GM23338 (cell line): ENCODE results near the gene DENND5B. TPM values are rescaled to one million over a fixed set of nuclear protein-coding genes. Genes with fewer than 3 reads are reported as not detected.
A peak's percentile ranks its signal among the peaks of the same experiment; 100 is the strongest.
"Not testable (repeated sequence)": the region's sequence is repeated elsewhere in the genome, so short reads cannot be mapped to it uniquely, and the experiment has no call there.

ENCODE experiments used
- ATAC-seq: fragments of 200-7000 bp; cut with Tn5 transposase; 3 replicates; pipeline ENCODE4 v1.9.1; 2020
- DNase-seq: peaks from one replicate; pipeline ENCODE4 v3.0.0-alpha.2; 2015; ENCODE audit warnings: low spot score
- H2AFZ ChIP-seq: fragments of 200-600 bp; sonication (generic); 2 replicates; pipeline ENCODE4 v1.8.0; 2016; ENCODE audit warnings: antibody characterized with exemption, mild to moderate bottlenecking, moderate library complexity
- H3F3A ChIP-seq: fragments of 200-600 bp; sonication (generic); replicated peaks from 2 replicates; pipeline ENCODE4 v1.8.0; 2017; ENCODE audit warnings: antibody characterized with exemption, mixed run types, low read depth
- H3K27ac ChIP-seq: fragments of 200-600 bp; sonication (generic); 2 replicates; pipeline ENCODE4 v1.6.1; 2016; ENCODE audit warnings: low read depth
- H3K27me3 ChIP-seq: fragments of 200-600 bp; sonication (generic); 2 replicates; pipeline ENCODE4 v1.8.0; 2016; ENCODE audit warnings: mild to moderate bottlenecking, mixed run types, moderate library complexity; ENCODE audit not compliant: insufficient read depth
- H3K36me3 ChIP-seq: fragments of 200-600 bp; sonication (generic); 2 replicates; pipeline ENCODE4 v1.8.0; 2016; ENCODE audit warnings: mild to moderate bottlenecking; ENCODE audit not compliant: insufficient read depth
- H3K4me1 ChIP-seq: fragments of 200-600 bp; sonication (generic); 2 replicates; pipeline ENCODE4 v1.8.0; 2016; ENCODE audit warnings: mild to moderate bottlenecking, moderate library complexity; ENCODE audit not compliant: insufficient read depth
- H3K4me2 ChIP-seq: fragments of 200-600 bp; sonication (generic); 2 replicates; pipeline ENCODE4 v1.7.1; 2017; ENCODE audit warnings: mixed run types
- H3K4me3 ChIP-seq: fragments of 200-600 bp; sonication (generic); 2 replicates; pipeline ENCODE4 v1.6.1; 2016; ENCODE audit warnings: mixed run types
- H3K79me2 ChIP-seq: fragments of 200-600 bp; sonication (generic); replicated peaks from 2 replicates; pipeline ENCODE4 v1.8.0; 2017; ENCODE audit warnings: mild to moderate bottlenecking; ENCODE audit not compliant: insufficient read depth
- H3K9me2 ChIP-seq: fragments of 200-600 bp; sonication (generic); 2 replicates; pipeline ENCODE4 v1.8.0; 2017; ENCODE audit not compliant: insufficient read depth
- H4K20me1 ChIP-seq: fragments of 200-600 bp; sonication (generic); replicated peaks from 2 replicates; pipeline ENCODE4 v1.8.0; 2017; ENCODE audit warnings: mild to moderate bottlenecking; ENCODE audit not compliant: insufficient read depth
- H3K27ac Mint-ChIP-seq: 2 replicates; pipeline ENCODE4 v1.8.0; 2020; ENCODE audit warnings: inconsistent platforms, mild to moderate bottlenecking, moderate library complexity, mixed read lengths
- H3K27me3 Mint-ChIP-seq: 3 replicates; pipeline ENCODE4 v1.8.0; 2022; ENCODE audit warnings: low read depth, mild to moderate bottlenecking, moderate library complexity, mixed read lengths, inconsistent platforms; ENCODE audit not compliant: insufficient read depth, poor library complexity
- H3K36me3 Mint-ChIP-seq: 3 replicates; pipeline ENCODE4 v1.8.0; 2021; ENCODE audit warnings: low read depth, mild to moderate bottlenecking, inconsistent platforms, moderate library complexity, mixed read lengths
- H3K4me1 Mint-ChIP-seq: 3 replicates; pipeline ENCODE4 v1.8.0; 2020; ENCODE audit warnings: mild to moderate bottlenecking, inconsistent platforms, mixed read lengths
- H3K4me3 Mint-ChIP-seq: 3 replicates; pipeline ENCODE4 v1.8.0; 2021; ENCODE audit warnings: moderate library complexity, mild to moderate bottlenecking, inconsistent platforms, mixed read lengths
- H3K9me3 Mint-ChIP-seq: 3 replicates; pipeline ENCODE4 v1.8.0; 2020; ENCODE audit warnings: moderate library complexity, mild to moderate bottlenecking, inconsistent platforms, mixed read lengths
- CREB1 ChIP-seq: fragments of 250-450 bp; sonication (Bioruptor Pico); IDR thresholded peaks from 2 replicates; pipeline ENCODE4 v1.5.0; 2020; ENCODE audit warnings: low read depth, mild to moderate bottlenecking, moderate library complexity
- JUNB ChIP-seq: IDR thresholded peaks from one replicate; pipeline ENCODE4 v1.6.1; 2016; ENCODE audit warnings: antibody characterized with exemption; ENCODE audit not compliant: unreplicated experiment
- NANOG ChIP-seq: IDR thresholded peaks from 2 replicates; pipeline ENCODE4 v1.6.1; 2016; ENCODE audit warnings: antibody characterized with exemption, borderline replicate concordance
- STAT1 ChIP-seq: IDR thresholded peaks from one replicate; pipeline ENCODE4 v1.6.1; 2016; ENCODE audit warnings: antibody characterized with exemption; ENCODE audit not compliant: unreplicated experiment
- ZNF331 ChIP-seq: fragments of 250-450 bp; sonication (Bioruptor Pico); IDR thresholded peaks from 2 replicates; pipeline ENCODE4 v1.5.0; 2020; ENCODE audit warnings: low read depth, mild to moderate bottlenecking, moderate library complexity
- polyA plus RNA-seq: library from polyadenylated mRNA; unstranded; fragments of >200 nt; fragmentation: Nextera tagmentation; extraction: Ambion mirVana; gene quantifications from 2 replicates; pipeline ENCODE4 v1.2.1, GENCODE V29; 2016
- total RNA-seq: library from RNA; depleted of rRNA; stranded (reverse); fragments of >200 nt; shearing (Covaris generic); gene quantifications from 2 replicates; pipeline ENCODE4 v1.2.3, GENCODE V29; 2014
- TF ChIP-seq, protein P1 (sequence below), 2 experiments: fragments of 200-600 bp in 1 of 2; sonication (generic) in 1 of 2; conservative IDR thresholded peaks; 2 replicates each; pipeline versions ENCODE4 v1.5.1 to v1.6.1; 2016 to 2017; ENCODE audit warnings: antibody characterized with exemption in 2 of 2, low read depth in 2 of 2, mild to moderate bottlenecking in 2 of 2, moderate library complexity in 1 of 2
- TF ChIP-seq, protein P2 (sequence below): fragments of 250-450 bp; sonication (Bioruptor Pico); IDR thresholded peaks from 2 replicates; pipeline ENCODE4 v1.5.0; 2020; ENCODE audit warnings: mild to moderate bottlenecking, moderate library complexity

DENND5B gene
- total and polyA plus RNA-seq, 2 experiments from 2014 or later: 6.5 to 17.2 TPM

DNA sequence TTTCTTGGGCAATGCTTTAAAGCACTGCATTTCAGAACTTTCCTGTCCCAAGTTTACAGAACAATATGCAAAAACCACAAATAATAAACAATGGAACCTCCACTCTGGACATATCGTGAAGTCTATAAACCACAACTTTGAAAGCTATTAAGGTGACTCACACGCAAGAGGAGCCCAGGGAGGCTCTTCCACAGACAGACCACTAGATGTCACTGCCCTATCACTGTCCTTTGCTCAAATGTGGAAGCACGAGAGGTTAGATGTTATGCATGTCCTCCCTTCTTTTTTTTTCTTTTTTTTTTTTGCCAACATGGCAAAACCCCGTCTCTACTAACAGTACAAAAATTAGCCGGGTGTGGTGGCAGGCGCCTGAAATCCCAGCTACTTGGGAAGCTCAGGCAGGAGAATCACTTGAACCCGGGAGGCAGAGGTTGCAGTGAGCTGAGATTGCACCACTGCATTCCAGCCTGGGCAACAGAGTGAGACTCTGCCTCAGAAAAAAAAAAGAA lies 187.8 kb downstream of the DENND5B start:
- H3K9me2 ChIP-seq, H4K20me1 ChIP-seq, H3K4me1 ChIP-seq, H3K27ac ChIP-seq, H3K4me3 Mint-ChIP-seq, H3F3A ChIP-seq, H3K4me3 ChIP-seq, H3K36me3 ChIP-seq, H3K27me3 Mint-ChIP-seq, H3K27me3 ChIP-seq, H3K4me1 Mint-ChIP-seq, H2AFZ ChIP-seq, H3K9me3 Mint-ChIP-seq, H3K79me2 ChIP-seq, H3K27ac Mint-ChIP-seq, H3K4me2 ChIP-seq, H3K36me3 Mint-ChIP-seq: not testable (repeated sequence)
- TF ChIP-seq, protein P1, sequence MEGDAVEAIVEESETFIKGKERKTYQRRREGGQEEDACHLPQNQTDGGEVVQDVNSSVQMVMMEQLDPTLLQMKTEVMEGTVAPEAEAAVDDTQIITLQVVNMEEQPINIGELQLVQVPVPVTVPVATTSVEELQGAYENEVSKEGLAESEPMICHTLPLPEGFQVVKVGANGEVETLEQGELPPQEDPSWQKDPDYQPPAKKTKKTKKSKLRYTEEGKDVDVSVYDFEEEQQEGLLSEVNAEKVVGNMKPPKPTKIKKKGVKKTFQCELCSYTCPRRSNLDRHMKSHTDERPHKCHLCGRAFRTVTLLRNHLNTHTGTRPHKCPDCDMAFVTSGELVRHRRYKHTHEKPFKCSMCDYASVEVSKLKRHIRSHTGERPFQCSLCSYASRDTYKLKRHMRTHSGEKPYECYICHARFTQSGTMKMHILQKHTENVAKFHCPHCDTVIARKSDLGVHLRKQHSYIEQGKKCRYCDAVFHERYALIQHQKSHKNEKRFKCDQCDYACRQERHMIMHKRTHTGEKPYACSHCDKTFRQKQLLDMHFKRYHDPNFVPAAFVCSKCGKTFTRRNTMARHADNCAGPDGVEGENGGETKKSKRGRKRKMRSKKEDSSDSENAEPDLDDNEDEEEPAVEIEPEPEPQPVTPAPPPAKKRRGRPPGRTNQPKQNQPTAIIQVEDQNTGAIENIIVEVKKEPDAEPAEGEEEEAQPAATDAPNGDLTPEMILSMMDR (conservative IDR thresholded peaks at IDR 0.05; ENCODE audit: low read depth in 2 of 2): peak; percentile 98 to 99
- ATAC-seq (peak; percentile 98), DNase-seq (peak; percentile 89)

GRCh38 chr12:31393004-31393550 lies 197.9 kb downstream of the DENND5B start:
- H3F3A ChIP-seq: no peaks in the 10 kb centered on the region
- peak overlapping the region; percentile 7; the same call in 1 of the 2 replicates for H3K27ac ChIP-seq

More at GRCh38 chr12:31393004-31393550, 197.9 kb downstream of the DENND5B start:
- no peak for DNase-seq
- H3K36me3 ChIP-seq: no peaks in the 10 kb centered on the region
- Mint-ChIP-seq H3K4me3 (no peak overlapping the region; the same call in 2 of the 3 replicates), H3K36me3 (no peaks in the 10 kb centered on the region), H3K27ac (no peak overlapping the region), H3K9me3 (no peaks in the 10 kb centered on the region), H3K4me1 (peaks cover 29% of the 10 kb centered on the region), H3K27me3 (peaks cover 2% of the 10 kb centered on the region)
- ATAC-seq: no peak; the same call in 2 of the 3 replicates
- H3K27me3 ChIP-seq: no peaks in the 10 kb centered on the region
- TF ChIP-seq NANOG (no peak), JUNB (no peak), CREB1 (no peak), ZNF331 (CRISPR knock-in tag) (no peak), STAT1 (no peak)
- TF ChIP-seq, protein P2, sequence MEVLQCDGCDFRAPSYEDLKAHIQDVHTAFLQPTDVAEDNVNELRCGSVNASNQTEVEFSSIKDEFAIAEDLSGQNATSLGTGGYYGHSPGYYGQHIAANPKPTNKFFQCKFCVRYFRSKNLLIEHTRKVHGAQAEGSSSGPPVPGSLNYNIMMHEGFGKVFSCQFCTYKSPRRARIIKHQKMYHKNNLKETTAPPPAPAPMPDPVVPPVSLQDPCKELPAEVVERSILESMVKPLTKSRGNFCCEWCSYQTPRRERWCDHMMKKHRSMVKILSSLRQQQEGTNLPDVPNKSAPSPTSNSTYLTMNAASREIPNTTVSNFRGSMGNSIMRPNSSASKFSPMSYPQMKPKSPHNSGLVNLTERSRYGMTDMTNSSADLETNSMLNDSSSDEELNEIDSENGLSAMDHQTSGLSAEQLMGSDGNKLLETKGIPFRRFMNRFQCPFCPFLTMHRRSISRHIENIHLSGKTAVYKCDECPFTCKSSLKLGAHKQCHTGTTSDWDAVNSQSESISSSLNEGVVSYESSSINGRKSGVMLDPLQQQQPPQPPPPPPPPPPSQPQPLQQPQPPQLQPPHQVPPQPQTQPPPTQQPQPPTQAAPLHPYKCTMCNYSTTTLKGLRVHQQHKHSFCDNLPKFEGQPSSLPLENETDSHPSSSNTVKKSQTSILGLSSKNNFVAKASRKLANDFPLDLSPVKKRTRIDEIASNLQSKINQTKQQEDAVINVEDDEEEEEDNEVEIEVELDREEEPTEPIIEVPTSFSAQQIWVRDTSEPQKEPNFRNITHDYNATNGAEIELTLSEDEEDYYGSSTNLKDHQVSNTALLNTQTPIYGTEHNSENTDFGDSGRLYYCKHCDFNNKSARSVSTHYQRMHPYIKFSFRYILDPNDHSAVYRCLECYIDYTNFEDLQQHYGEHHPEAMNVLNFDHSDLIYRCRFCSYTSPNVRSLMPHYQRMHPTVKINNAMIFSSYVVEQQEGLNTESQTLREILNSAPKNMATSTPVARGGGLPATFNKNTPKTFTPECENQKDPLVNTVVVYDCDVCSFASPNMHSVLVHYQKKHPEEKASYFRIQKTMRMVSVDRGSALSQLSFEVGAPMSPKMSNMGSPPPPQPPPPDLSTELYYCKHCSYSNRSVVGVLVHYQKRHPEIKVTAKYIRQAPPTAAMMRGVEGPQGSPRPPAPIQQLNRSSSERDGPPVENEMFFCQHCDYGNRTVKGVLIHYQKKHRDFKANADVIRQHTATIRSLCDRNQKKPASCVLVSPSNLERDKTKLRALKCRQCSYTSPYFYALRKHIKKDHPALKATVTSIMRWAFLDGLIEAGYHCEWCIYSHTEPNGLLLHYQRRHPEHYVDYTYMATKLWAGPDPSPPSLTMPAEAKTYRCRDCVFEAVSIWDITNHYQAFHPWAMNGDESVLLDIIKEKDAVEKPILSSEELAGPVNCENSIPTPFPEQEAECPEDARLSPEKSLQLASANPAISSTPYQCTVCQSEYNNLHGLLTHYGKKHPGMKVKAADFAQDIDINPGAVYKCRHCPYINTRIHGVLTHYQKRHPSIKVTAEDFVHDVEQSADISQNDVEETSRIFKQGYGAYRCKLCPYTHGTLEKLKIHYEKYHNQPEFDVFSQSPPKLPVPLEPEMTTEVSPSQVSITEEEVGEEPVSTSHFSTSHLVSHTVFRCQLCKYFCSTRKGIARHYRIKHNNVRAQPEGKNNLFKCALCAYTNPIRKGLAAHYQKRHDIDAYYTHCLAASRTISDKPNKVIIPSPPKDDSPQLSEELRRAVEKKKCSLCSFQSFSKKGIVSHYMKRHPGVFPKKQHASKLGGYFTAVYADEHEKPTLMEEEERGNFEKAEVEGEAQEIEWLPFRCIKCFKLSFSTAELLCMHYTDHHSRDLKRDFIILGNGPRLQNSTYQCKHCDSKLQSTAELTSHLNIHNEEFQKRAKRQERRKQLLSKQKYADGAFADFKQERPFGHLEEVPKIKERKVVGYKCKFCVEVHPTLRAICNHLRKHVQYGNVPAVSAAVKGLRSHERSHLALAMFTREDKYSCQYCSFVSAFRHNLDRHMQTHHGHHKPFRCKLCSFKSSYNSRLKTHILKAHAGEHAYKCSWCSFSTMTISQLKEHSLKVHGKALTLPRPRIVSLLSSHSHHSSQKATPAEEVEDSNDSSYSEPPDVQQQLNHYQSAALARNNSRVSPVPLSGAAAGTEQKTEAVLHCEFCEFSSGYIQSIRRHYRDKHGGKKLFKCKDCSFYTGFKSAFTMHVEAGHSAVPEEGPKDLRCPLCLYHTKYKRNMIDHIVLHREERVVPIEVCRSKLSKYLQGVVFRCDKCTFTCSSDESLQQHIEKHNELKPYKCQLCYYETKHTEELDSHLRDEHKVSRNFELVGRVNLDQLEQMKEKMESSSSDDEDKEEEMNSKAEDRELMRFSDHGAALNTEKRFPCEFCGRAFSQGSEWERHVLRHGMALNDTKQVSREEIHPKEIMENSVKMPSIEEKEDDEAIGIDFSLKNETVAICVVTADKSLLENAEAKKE (CRISPR knock-in tag): no peak
- TF ChIP-seq, protein P1 (conservative IDR thresholded peaks at IDR 0.05; ENCODE audit: low read depth in 2 of 2): no peak
- H3K79me2 ChIP-seq: no peaks in the 10 kb centered on the region
- H3K9me2 ChIP-seq: no peaks in the 10 kb centered on the region
- no peak overlapping the region for H3K4me3 ChIP-seq
- H3K4me2 ChIP-seq: no peak overlapping the region
- no peaks in the 10 kb centered on the region for H4K20me1 ChIP-seq
- H3K4me1 ChIP-seq: peaks cover 12% of the 10 kb centered on the region
- no peak overlapping the region for H2AFZ ChIP-seq
